DND-41 (cell line): ENCODE measurements around the gene CTBP1.

ENCODE experiments used
- EZH2 ChIP-seq: IDR thresholded peaks from 3 replicates; pipeline ENCODE4 v1.6.1; 2012; ENCODE audit warnings: borderline replicate concordance, low read depth, mild to moderate bottlenecking, moderate library complexity, low read length, inconsistent platforms; ENCODE audit not compliant: severe bottlenecking
- TF ChIP-seq, protein P1 (sequence below): IDR thresholded peaks from 2 replicates; pipeline ENCODE4 v1.5.1; 2012; ENCODE audit warnings: borderline replicate concordance, low read length, moderate library complexity, mild to moderate bottlenecking; ENCODE audit not compliant: poor library complexity, severe bottlenecking; ENCODE audit errors: extremely low read depth

DNA sequence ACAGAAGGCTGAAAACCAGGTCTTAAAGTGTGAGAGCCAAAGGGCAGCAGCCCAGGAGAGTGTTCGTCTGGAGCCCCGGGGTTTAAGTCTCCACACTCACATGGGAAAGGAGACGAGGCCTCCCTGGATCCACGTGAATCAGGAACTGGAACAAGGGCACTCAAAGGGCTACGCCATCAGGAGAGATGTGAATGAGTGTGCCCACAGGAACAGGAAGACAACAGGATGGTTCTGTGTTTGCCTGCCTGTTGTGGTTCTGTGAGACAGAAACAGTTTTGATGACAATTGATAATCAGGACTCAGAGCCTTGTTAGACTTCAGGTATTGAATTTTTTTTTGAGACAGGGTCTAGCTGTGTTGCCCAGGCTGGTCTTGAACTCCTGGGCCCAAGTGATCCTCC is 4.9 kb upstream of the CTBP1 start:
- TF ChIP-seq, protein P1, sequence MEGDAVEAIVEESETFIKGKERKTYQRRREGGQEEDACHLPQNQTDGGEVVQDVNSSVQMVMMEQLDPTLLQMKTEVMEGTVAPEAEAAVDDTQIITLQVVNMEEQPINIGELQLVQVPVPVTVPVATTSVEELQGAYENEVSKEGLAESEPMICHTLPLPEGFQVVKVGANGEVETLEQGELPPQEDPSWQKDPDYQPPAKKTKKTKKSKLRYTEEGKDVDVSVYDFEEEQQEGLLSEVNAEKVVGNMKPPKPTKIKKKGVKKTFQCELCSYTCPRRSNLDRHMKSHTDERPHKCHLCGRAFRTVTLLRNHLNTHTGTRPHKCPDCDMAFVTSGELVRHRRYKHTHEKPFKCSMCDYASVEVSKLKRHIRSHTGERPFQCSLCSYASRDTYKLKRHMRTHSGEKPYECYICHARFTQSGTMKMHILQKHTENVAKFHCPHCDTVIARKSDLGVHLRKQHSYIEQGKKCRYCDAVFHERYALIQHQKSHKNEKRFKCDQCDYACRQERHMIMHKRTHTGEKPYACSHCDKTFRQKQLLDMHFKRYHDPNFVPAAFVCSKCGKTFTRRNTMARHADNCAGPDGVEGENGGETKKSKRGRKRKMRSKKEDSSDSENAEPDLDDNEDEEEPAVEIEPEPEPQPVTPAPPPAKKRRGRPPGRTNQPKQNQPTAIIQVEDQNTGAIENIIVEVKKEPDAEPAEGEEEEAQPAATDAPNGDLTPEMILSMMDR = no peak
- no peak for TF ChIP-seq EZH2
